GM18519 (cell line): ENCODE results near the gene BCAS1.
A peak's percentile ranks its signal among the peaks of the same experiment; 100 is the strongest.

ENCODE experiments used
- ATAC-seq: cut with Tn5 transposase; IDR thresholded peaks from one replicate; pipeline ENCODE4 v1.9.1; 2021; ENCODE audit warnings: mild to moderate bottlenecking, moderate library complexity; ENCODE audit not compliant: unreplicated experiment, low FRiP score

The BCAS1 gene

DNA sequence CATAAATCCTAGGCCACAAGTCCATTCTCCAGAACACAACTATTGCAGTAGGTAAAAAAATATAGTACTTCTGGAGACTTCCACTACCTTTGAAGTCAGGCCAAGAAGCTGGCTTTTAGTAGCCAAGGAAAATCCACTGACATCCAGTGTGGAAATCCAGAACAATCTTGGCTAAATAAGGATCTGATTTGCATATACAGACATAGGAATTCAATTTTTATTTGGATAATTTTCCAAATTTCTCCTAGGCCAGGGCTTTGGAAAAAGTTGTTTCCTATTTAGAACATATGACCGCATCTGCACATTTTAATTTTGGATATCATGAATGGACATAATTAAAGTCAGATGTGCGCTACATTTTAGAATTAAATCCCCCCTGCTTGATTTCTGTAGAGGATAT, 100.2 kb downstream of the BCAS1 start:
- no peak for ATAC-seq

DNA sequence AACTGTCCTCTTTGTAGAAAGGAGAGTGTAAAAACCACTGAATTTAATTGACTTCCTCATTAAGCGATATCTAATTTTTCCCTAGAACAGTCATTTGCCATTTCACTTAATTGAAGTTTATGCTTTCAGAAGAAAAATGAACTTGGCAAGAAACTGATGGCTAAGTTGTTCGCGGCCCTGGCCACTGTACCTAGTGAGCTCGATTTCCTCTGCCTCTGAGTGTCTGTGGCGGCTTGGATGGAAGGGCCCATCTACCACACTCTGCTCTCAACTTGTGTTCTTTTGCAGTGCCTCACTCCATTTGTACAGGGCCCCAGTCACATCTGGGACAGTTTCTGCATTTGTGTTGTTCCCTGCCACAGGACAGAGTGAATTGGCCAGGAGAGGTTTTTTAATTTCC, 102.9 kb downstream of the BCAS1 start:
- no peak for ATAC-seq

GRCh38 chr20:53966774-53967398, 103.5 kb downstream of the BCAS1 start:
- no peak for ATAC-seq

- no peak for ATAC-seq
Measured at GRCh38 chr20:53964501-53965253, 105.7 kb downstream of the BCAS1 start.

- ATAC-seq, result no peak
Measured at GRCh38 chr20:53964067-53964466, 106.3 kb downstream of the BCAS1 start.

- no peak for ATAC-seq
Measured at GRCh38 chr20:53963635-53964034, 106.8 kb downstream of the BCAS1 start.

GRCh38 chr20:53962388-53962787, 108.0 kb downstream of the BCAS1 start:
- no peak for ATAC-seq

DNA sequence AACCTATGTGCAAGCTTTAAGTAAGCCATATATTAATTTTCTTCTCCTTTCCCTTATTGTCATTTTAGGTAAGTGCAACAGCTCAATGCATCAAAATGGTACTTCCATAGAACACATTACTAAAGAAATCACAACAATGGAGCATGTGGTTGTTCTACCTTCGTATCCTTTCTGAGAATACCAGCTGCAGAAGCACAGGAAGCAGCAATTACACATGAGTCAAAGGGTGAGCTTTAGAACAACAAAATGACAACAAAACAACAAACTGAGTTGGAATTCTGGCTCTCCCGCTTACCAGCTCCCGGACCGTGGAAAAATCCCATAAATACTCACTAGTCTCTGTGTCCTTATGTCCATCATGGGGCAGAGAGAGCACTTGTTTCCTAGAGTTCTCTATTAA, 108.9 kb downstream of the BCAS1 start:
- ATAC-seq, result no peak

DNA sequence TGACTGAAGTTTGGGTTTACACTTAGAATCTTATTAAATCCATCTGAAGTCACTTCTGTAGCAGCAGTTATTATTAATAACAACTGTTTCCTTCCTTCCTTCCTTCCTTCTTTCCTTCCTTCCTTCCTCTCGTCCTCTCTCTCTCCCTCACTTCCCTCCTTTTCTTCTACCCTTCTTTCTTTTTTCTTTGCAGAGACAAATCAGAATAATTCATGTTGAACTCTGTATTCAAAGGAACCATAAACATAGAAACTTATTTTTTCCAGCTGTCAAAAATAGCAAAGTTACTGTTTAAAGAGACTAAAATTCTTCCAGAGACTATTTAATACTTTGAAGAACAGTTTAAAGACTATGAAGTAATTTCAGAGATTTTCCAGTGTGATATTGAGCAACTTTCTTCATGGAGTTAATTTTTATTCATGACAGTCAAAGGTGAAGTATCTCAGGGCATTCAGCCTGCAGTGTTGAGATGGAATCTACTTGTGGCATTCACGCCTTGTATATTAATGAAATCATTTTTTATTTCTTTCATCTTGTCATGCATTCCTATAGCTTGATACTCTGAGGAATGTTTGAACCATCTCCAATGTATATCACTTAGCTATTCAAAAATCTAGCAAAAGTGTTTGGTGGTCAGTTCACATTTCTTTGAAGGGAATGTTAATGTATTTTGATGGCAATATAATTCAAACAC, 109.7 kb downstream of the BCAS1 start:
- no peak for ATAC-seq

DNA sequence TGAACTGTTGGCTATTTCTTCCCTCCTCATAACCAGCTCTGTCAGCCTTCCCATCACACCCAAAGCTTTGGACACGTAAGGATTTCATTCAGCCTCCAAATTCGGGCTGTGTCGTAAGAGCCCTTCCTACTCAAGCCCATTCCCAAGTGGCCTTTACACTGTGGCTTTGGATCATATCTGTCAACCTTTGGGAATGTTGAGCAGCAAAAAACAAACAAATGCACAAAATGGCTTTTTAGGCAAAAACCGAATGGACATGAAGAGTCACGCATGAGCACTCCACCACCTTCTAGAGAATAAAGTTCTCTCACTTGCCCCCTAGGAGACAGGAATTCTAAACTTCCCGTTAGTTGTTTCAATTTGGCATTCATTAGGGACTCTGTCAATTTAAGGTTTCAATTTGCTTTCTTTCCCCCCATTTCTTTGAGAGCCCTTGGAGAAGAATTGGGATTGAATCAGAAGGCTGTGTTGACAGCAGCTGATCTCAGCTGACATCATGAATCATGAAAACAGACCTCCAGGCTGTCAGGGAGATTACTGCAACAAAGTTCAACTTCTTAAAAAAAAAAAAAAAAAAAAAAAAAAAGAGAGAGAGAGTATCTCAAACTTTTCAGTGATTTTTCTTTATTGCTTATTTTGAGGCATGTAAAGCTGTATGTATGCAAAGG, 110.3 kb downstream of the BCAS1 start:
- no peak for ATAC-seq

GRCh38 chr20:53958260-53958659, 112.1 kb downstream of the BCAS1 start:
- no peak for ATAC-seq

DNA sequence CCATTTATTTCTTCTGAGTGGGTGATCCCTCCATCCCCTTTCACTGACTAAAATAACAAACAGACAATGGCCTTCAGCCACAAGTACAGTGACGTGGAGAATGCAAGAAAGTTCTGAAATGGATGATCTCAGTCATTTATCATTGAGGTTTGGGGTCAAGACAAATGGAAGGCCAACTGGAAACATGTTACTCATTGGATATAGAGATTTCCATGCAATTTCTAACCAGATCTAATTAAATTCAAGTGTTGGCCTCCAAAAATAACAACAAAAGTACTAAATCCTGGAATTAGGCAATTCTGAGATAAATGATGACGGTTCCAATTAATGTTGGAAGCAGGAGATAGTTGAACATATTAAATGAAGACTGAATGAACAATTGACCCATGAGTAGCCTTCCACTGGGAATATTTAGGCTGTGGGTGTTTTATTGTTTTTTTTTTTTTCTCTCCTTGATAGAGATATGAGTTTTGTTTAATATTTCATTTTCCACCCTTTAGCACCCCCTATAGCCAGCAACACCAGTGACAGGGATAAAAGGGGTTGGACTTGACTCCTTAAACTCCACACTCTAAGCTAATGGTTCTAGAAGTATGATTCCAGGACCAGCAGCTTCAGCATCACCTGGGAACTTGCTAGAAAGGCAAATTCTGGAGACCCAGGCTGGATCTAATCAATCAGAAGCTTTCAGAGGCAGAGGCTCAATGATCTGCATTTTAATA, 112.8 kb downstream of the BCAS1 start:
- ATAC-seq, result no peak

- ATAC-seq, result no peak
Measured at GRCh38 chr20:53956013-53956715, 114.2 kb downstream of the BCAS1 start.

DNA sequence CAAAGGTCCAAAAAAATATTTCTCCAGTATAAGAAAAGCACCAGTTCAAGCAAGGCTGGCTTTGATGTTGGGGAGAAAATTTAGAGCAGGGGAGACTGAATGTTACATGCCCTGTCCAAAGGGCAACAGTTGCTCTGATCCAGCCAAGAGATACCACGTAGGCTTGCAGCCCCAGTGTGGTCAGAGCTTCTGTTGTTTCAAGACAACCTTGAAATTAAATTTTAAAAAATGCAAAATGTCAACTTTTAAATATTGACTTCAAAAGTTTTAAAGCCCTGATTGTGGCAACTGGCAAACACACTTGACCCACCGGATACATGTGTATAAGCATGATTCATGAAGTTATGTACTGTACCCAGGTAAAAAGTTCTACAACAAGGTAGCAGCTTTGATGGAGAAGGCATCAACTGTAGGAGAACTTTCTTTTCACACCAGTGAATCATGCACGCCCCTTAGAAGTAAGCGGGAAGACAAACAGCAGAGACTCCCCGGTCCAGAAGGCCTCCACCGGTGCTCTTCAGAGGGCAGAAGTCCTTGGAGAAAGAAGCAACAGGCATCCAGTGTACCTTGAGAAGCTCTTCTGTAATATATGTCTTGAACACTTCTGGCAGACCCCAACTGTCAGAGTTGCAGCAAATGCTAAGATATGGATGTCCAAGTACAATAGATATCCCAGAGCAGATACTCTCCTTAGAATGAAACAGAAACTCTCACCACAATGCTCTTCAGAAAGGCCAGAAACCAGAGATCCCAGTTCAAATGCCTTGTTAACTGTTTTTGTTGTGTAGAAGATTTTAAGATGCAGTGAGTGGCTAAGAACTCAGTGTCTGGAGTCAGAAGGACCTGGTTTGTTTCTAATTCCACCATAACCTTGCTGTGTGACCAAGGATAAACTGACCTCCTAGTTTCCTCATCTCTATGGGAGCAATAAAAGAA, 115.4 kb downstream of the BCAS1 start:
- no peak for ATAC-seq

GRCh38 chr20:53952528-53953096, 117.8 kb downstream of the BCAS1 start:
- ATAC-seq, result no peak

GRCh38 chr20:53950578-53950977, 119.8 kb downstream of the BCAS1 start:
- ATAC-seq, result no peak

DNA sequence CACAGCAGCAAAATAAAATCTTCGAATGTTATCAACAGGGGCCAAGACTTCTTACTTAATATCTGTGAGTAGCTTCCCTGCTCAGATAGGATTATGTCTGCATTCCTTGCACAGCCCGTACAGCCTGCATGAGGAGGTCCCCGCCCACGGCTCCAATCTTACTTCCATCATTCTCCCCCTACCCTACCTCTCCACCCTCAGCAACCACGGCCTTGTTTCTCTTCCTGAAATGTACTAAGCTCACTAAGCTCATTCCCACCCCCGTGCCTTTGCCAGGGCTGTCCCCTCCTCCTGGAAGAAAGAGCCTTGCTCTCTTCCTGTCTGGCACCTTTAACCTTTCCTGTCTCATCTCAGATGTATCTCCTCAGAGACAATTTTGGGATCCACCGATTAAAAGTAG, 120.4 kb downstream of the BCAS1 start:
- no peak for ATAC-seq

- ATAC-seq, result peak; percentile 71
Measured at GRCh38 chr20:53949319-53949839, 121.0 kb downstream of the BCAS1 start.
